Mononuclear cell (primary cell): ENCODE measurements around the gene GPR55. TPM values are rescaled to one million over a fixed set of nuclear protein-coding genes. Genes with fewer than 3 reads are reported as not detected.

ENCODE experiments used
- H3K27me3 ChIP-seq: 2 replicates; pipeline ENCODE4 v1.6.0; 2011; ENCODE audit warnings: low read length, control low read depth; ENCODE audit not compliant: insufficient read depth
- H3K4me1 ChIP-seq: 2 replicates; pipeline ENCODE4 v1.5.1; 2011; ENCODE audit warnings: mild to moderate bottlenecking, low read length, control low read depth; ENCODE audit not compliant: insufficient read depth
- H3K4me3 ChIP-seq: 2 replicates; pipeline ENCODE4 v1.5.1; 2011; ENCODE audit warnings: mild to moderate bottlenecking, low read length, moderate library complexity
- H3K9me3 ChIP-seq: 2 replicates; pipeline ENCODE4 v1.5.1; 2011; ENCODE audit warnings: low read depth, mild to moderate bottlenecking, control low read depth, low read length
- total RNA-seq: library from RNA; depleted of rRNA; stranded (reverse); fragments of >200 nt; gene quantifications from one replicate; pipeline ENCODE4 v1.2.3, GENCODE V29; 2012

The GPR55 gene
- total RNA-seq, 1 donor: 1.2 TPM

DNA sequence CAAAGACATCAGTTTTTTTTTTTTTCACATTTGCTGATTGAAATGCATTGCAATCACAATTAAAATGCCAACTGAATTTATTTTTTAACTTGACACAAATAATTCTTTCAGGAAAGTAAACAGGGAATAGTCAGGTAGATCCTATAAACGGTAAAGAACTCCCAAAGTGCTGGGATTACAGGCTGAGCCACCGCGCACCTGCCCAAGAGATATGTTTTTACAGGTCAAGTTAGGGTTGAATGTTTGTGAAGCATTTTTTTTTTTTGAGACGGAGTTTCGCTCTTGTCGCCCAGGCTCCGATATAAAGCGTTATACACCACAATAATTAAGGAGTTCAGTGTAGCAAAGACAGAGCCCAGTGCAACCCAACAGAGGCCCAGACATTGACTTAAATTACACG lies 45.2 kb downstream of the GPR55 start:
- no peak overlapping the region for H3K4me3 ChIP-seq
- peaks cover 23% of the 10 kb centered on the region for H3K4me1 ChIP-seq
- H3K27me3 ChIP-seq: no peaks in the 10 kb centered on the region
- no peaks in the 10 kb centered on the region for H3K9me3 ChIP-seq

DNA sequence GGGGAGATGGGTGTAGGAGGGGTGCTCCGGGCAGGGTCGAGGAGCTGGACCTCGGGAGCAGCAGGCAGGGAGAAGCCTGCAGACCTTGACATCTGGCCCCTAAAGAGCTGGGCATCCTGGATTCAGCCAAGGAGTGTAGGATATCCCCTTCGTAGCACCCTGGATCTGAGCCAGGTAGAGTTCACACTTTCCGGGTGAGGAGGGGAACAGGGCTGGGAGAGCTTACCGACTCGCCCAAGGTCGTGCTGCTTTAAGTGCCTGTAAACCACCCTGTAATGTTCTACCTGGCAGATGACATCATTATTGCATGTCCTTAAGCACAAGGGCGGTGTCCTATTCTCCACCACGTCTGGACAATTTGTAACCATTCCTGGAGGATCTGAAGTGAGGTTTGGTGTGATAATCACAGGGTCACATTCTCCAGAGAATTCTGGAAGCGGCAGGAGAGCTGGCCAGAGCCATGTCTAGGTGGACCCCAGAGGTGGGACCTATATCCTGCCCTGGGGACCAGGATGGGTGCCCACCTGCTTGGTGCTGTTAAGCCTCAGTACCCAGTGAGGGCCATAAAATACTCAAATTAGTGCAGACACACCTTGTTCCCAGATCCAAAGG lies 45.7 kb downstream of the GPR55 start:
- H3K27me3 ChIP-seq: no peaks in the 10 kb centered on the region
- peaks cover 23% of the 10 kb centered on the region for H3K4me1 ChIP-seq
- H3K4me3 ChIP-seq: no peak overlapping the region
- H3K9me3 ChIP-seq: no peaks in the 10 kb centered on the region

DNA sequence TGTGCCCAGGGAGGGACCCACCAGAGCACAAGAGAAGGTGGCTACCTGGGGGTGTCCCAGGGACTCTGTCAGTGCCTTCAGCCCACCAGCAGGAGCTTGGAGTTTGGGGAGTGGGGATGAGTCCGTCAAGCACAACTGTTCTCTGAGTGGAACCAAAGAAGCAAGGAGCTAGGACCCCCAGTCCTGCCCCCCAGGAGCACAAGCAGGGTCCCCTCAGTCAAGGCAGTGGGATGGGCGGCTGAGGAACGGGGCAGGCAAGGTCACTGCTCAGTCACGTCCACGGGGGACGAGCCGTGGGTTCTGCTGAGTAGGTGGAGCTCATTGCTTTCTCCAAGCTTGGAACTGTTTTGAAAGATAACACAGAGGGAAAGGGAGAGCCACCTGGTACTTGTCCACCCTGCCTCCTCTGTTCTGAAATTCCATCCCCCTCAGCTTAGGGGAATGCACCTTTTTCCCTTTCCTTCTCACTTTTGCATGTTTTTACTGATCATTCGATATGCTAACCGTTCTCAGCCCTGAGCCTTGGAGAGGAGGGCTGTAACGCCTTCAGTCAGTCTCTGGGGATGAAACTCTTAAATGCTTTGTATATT lies 46.3 kb downstream of the GPR55 start:
- Histone ChIP-seq H3K4me3 (no peak overlapping the region), H3K9me3 (no peaks in the 10 kb centered on the region), H3K4me1 (peaks cover 27% of the 10 kb centered on the region), H3K27me3 (no peaks in the 10 kb centered on the region)

DNA sequence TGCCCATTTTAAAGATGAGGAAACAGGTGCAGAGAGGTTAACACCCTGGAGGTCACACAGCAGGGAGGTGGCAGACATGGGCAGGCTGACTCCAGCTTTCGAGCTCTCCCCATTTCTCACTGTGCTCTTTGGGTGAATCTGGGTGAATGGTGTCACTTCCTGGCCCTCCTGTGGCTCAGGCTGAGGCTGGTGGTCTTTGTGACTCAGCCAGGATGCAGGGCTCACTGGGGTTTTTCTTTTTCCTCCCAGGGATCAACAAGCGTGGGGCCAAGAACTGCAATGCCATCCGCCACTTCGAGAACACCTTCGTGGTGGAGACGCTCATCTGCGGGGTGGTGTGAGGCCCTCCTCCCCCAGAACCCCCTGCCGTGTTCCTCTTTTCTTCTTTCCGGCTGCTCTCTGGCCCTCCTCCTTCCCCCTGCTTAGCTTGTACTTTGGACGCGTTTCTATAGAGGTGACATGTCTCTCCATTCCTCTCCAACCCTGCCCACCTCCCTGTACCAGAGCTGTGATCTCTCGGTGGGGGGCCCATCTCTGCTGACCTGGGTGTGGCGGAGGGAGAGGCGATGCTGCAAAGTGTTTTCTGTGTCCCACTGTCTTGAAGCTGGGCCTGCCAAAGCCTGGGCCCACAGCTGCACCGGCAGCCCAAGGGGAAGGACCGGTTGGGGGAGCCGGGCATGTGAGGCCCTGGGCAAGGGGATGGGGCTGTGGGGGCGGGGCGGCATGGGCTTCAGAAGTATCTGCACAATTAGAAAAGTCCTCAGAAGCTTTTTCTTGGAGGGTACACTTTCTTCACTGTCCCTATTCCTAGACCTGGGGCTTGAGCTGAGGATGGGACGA lies 47.1 kb downstream of the GPR55 start:
- Histone ChIP-seq H3K27me3 (no peaks in the 10 kb centered on the region), H3K4me1 (peaks cover 34% of the 10 kb centered on the region), H3K9me3 (no peaks in the 10 kb centered on the region), H3K4me3 (no peak overlapping the region)

DNA sequence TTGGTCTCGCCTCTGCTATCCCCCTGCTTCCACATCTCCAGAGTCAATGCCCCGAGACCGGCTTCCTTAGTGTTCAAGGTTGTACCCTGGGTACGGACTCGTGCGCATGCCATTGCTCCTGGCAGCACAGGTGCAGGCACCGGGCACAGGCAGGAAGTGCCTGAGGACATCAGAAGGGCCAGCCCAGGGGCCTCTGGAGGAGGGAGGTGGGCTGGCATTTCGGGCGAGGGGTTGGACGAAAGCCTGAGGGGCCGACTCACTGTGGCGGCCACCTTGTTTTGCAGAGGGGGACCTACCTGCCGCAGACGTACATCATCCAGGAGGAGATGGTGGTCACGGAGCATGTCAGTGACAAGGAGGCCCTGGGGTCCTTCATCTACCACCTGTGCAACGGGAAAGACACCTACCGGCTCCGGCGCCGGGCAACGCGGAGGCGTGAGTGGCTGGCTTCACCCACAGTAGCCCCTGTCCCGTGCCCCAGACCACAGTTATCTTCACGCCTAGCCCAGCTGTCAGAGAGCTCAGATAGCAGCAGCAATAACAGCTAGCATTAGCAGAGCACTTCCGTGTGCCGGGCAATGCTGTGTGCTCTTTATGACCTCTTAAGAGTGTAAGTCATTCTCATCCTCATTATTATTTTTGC lies 47.8 kb downstream of the GPR55 start:
- H3K4me1 ChIP-seq: peaks cover 41% of the 10 kb centered on the region
- H3K27me3 ChIP-seq: no peaks in the 10 kb centered on the region
- H3K4me3 ChIP-seq: no peak overlapping the region
- no peaks in the 10 kb centered on the region for H3K9me3 ChIP-seq

DNA sequence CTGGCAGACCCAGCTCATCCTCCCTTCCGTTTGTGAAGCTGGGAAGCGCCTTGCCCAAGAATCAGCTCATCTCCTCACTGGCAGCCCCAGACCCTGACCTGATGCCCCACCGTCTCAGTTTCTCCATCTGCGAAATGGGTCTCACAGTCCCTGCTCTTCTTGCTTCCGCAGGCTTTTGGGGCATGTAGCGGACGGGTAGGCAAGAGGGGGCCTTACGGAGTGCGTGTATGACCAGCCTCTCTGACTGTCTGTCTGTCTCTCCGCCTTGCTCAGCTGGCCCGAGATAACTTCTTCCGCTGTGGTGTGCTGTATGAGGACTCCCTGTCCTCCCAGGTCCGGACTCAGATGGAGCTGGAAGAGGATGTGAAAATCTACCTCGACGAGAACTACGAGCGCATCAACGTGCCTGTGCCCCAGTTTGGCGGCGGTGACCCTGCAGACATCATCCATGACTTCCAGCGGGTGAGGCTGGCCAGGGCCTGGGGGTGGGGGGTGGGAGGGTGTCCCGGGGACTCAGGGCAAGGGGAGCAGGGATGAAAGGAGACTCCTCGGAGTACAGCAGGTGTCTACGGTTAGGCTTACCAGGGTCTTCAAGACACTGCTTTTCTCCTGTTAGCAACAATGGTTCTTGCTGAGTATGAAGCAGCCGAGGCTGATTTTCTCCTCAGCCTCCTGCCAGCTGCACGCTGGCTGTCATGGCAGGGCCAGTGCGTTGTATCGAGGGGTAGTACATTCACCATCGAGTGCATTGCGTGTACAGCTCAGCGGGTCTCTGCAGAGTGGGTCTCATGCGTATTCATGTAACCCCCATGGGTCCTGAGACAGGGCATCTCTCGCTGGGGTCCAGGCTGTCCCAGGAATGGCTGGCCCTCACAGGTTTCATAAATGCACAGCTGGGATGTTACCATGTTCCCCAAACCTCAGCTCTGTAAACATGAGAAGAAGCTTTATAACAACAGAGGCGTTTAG lies 49.4 kb downstream of the GPR55 start:
- Histone ChIP-seq H3K27me3 (no peaks in the 10 kb centered on the region), H3K9me3 (no peaks in the 10 kb centered on the region), H3K4me1 (peaks cover 48% of the 10 kb centered on the region), H3K4me3 (no peak overlapping the region)

DNA sequence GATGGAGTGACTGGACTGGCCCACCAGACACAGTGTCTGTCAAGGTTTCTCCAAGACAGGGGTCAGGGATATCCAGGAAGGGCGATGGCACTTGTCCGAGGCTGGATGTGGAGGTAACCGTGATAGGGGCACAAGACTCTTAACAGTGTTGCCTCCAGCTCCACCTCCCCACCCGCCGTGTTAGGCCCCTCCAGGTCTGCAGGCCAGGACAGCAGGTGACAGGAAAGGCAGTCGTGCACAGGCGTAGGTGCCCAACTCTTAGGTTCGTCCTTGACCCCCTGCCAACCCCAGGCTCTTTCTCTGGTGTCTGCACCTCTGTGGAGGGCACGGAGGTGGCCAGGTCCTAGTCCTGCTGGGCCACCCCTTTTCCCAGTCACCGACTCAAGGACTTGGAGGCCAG lies 50.2 kb downstream of the GPR55 start:
- no peaks in the 10 kb centered on the region for H3K27me3 ChIP-seq
- peaks cover 55% of the 10 kb centered on the region for H3K4me1 ChIP-seq
- H3K4me3 ChIP-seq: no peak overlapping the region
- no peaks in the 10 kb centered on the region for H3K9me3 ChIP-seq

DNA sequence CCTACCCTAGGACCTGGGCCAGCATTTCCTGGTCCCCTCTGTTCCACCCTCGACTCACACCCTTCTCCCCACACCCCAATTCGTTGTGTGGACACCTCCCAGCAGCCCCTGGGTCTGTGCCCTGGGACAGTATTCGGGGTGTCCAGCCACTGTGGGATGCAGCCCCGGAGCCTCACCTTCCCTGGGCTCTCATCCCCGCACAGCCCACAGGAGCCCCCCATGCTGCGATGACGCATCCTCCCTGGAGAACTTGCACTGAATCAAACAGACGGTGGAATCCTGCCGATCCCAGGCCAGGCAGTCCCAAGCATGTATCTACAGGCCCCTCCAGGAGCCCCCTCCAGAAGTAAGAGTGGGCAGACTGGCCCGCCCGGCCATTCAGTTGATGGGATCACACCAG lies 50.6 kb downstream of the GPR55 start:
- no peak overlapping the region for H3K4me3 ChIP-seq
- no peaks in the 10 kb centered on the region for H3K9me3 ChIP-seq
- peaks cover 58% of the 10 kb centered on the region for H3K4me1 ChIP-seq
- no peaks in the 10 kb centered on the region for H3K27me3 ChIP-seq

DNA sequence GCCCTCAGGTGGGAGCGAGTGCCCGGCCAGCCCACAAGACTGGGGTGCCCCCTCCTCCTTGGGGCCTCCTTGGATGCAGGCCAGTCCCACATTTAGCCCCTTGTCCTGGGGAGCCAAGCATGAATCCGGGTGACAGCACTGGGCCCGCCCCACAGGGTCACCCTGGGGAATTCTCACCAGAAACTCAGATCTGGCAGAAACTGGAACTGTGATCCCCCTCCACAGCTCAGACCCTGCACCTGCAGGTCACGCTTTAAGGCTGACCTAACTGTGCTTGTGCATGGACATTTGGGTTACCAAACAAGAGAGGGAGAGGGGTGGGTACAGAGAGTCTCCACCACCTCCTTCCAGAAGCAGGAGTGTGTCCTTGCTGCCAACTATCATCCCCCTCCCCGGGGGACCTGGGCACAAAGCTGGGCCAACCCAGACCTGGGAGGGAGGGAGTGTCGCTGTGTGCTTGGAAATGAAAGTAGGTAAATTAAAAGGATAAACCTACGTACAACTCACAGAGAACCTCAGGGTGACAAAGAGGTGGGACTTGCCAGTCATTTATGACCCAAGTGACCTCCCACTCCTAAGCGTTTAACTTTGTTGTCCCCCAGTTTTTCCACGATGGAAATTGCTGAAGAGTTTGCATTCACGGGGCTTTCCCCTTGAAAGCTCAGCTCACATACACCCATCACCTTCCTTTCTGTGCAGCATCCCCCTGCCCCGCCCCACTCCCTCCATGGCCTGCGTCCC lies 51.2 kb downstream of the GPR55 start:
- no peak overlapping the region for H3K4me3 ChIP-seq
- H3K27me3 ChIP-seq: no peaks in the 10 kb centered on the region
- peaks cover 58% of the 10 kb centered on the region for H3K4me1 ChIP-seq

DNA sequence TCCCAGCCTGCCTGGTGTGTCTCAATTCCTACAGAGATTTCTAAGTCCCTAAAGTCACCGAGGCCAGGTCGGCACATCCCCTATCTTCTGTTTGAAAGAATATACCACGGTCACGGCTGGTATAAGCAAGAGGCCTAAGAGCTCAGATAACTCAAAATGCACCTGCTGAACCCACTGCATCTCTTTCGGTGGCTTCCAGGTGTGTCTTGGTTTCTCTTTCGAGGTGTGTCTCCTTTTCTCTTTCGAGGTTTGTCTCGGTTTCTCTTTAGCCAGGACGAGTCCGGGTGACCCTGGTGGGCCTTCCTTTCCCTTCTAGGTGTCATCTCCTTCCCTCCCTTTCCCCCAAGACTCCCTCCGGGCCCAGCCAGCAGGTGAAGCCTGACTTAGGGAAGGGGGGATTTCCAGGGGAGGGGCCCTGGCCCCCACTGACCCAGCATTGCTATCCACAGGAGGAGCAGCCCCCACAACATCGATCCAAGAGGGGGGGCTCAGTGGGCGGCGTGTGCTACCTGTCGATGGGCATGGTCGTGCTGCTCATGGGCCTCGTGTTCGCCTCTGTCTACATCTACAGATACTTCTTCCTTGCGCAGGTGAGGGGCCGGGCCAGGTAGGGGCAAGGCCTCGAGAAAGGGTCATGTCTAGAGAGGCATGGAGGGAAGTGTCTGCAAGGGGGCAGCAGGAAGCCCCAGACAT lies 51.9 kb downstream of the GPR55 start:
- peaks cover 51% of the 10 kb centered on the region for H3K4me1 ChIP-seq

More for the DNA sequence above, 51.2 kb downstream of the GPR55 start:
- H3K9me3 ChIP-seq: no peaks in the 10 kb centered on the region

DNA sequence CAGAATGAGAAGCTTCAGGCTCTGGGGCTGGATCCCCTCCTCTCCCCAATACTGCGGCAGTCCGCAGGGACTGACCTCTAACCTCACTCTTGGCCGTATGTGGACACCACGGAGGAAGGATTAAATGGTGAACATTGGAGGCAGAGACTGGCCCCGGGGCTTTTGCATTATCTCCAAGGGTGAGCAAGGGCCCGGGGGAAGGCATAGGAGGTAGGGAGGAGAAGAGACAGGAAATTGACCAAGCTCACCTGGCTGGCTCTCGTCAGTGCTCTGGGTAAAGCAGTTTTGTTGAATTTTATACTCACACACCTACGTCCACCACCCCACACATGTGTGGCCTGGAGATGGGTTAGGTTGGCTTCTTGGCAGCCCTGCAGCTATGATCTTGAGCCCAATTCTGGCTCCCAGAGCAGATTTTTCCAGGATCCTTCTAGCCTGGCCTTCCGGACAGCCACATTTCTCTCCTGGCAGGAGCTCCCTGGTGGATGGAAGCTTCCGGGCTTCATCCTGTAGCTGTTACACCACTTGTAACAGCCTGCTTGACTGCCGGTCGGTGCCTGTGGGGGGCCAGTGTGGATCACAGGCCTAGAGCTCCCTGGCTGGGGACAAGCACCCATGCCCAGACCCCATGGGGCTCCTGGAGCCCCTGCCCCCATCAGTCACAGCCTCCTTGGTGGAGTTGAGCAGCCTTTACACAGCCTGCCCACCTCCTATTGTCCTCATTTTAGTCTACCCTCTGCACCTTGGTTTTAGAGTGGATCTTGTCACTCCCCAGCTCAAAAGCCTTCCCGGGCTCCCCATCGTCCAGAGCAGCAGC lies 52.7 kb downstream of the GPR55 start:
- Histone ChIP-seq H3K4me1 (peaks cover 44% of the 10 kb centered on the region), H3K9me3 (no peaks in the 10 kb centered on the region), H3K4me3 (no peak overlapping the region), H3K27me3 (no peaks in the 10 kb centered on the region)

More for the DNA sequence above, 51.9 kb downstream of the GPR55 start:
- Histone ChIP-seq H3K27me3 (no peaks in the 10 kb centered on the region), H3K9me3 (no peaks in the 10 kb centered on the region), H3K4me3 (no peak overlapping the region)

DNA sequence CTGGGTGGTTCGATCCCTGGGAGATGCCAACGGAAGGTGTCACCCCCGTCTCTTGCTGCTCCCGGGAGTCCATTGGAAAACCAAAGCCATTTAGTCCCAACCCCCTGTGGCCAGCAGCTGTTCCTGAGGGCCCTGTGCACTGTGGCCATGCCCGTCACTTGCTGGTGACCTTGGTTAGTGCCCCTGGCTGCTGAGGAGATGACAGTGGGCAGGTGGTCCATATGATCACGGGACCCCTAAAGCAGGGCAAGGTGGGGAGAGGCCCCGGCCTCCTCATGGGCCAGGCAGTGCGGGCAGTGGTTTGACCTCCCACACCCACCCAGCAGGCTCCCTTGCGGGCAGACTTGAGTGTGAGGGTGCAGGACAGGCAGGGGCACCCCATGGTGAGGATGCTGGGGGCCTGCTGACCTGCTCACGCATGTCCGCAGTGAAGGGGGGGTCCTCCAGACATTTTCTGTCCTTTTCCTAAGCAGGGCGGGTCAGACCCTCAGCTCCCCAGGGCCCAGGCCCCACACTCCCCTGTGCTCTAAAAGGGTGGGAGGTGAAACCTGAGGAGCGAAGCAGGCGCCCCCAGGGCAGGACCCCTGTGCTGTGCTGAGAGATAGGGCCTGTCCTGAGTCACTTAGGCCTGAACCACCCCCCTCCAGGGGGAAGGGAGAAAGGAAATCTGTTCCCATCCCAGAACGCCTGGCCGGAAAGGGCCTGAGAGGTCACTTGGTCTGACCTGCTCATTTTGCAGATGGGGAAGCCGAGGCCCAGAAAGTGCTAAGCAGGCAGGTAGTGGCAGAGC lies 53.5 kb downstream of the GPR55 start:
- Histone ChIP-seq H3K4me3 (no peak overlapping the region), H3K9me3 (no peaks in the 10 kb centered on the region), H3K4me1 (peaks cover 44% of the 10 kb centered on the region), H3K27me3 (no peaks in the 10 kb centered on the region)
